Measurements from ENCODE around the gene BANP.

The BANP gene

GRCh38 chr16:88058817-88059216, 107.6 kb downstream of the BANP start:
- no peak for TF ChIP-seq CTCF (IDR thresholded peaks at IDR 0.05; ENCODE audit: unreplicated experiment in 3 of 3)
- H3K27ac Mint-ChIP-seq, result no peak overlapping the region
- no peaks in the 10 kb centered on the region for H3K27me3 Mint-ChIP-seq (ENCODE audit: low read depth)
- peaks cover 8% of the 10 kb centered on the region for H3K36me3 Mint-ChIP-seq (ENCODE audit: low read depth)
- H3K9me3 Mint-ChIP-seq, result no peaks in the 10 kb centered on the region
- H3K4me3 Mint-ChIP-seq, result no peak overlapping the region
- peaks cover 36% of the 10 kb centered on the region for H3K4me1 Mint-ChIP-seq

GRCh38 chr16:88059701-88060386, 108.6 kb downstream of the BANP start:
- H3K4me3 Mint-ChIP-seq, result no peak overlapping the region
- H3K4me1 Mint-ChIP-seq, result peaks cover 36% of the 10 kb centered on the region

GRCh38 chr16:88060524-88061219, 109.4 kb downstream of the BANP start:
- Mint-ChIP-seq H3K36me3 (ENCODE audit: low read depth) (peaks cover 8% of the 10 kb centered on the region), H3K27me3 (ENCODE audit: low read depth) (no peaks in the 10 kb centered on the region), H3K9me3 (no peaks in the 10 kb centered on the region), H3K4me3 (no peak overlapping the region), H3K4me1 (peaks cover 28% of the 10 kb centered on the region), H3K27ac (peak overlapping the region; percentile 42 to 87 (median 74))
- TF ChIP-seq CTCF (IDR thresholded peaks at IDR 0.05; ENCODE audit: unreplicated experiment in 3 of 3), result no peak

More at GRCh38 chr16:88059701-88060386, 108.6 kb downstream of the BANP start:
- Mint-ChIP-seq H3K27me3 (ENCODE audit: low read depth) (no peaks in the 10 kb centered on the region), H3K36me3 (ENCODE audit: low read depth) (peaks cover 8% of the 10 kb centered on the region), H3K9me3 (no peaks in the 10 kb centered on the region), H3K27ac (no peak overlapping the region)
- TF ChIP-seq CTCF (IDR thresholded peaks at IDR 0.05; ENCODE audit: unreplicated experiment in 3 of 3), result no peak

- Mint-ChIP-seq H3K4me3 (no peak overlapping the region), H3K27me3 (ENCODE audit: low read depth) (no peaks in the 10 kb centered on the region), H3K4me1 (peaks cover 27% of the 10 kb centered on the region), H3K27ac (peak overlapping the region; percentile 90 to 96 (median 91)), H3K9me3 (no peaks in the 10 kb centered on the region), H3K36me3 (ENCODE audit: low read depth) (peaks cover 8% of the 10 kb centered on the region)
- TF ChIP-seq CTCF (IDR thresholded peaks at IDR 0.05; ENCODE audit: unreplicated experiment in 3 of 3), result no peak
These were observed 110.3 kb downstream of the BANP start for GRCh38 chr16:88061346-88062110.

- no peak overlapping the region for H3K4me3 Mint-ChIP-seq
- no peaks in the 10 kb centered on the region for H3K27me3 Mint-ChIP-seq (ENCODE audit: low read depth)
- H3K36me3 Mint-ChIP-seq (ENCODE audit: low read depth), result peaks cover 8% of the 10 kb centered on the region
- no peaks in the 10 kb centered on the region for H3K9me3 Mint-ChIP-seq
- peak overlapping the region; percentile 90 to 96 (median 91) for H3K27ac Mint-ChIP-seq
- no peak for TF ChIP-seq CTCF (IDR thresholded peaks at IDR 0.05; ENCODE audit: unreplicated experiment in 3 of 3)
- peaks cover 29% of the 10 kb centered on the region for H3K4me1 Mint-ChIP-seq
These were observed 111.3 kb downstream of the BANP start for GRCh38 chr16:88062341-88063210.

Data from nephron (organoid).